Stimulated activated CD8-positive, alpha-beta memory T cell treated with anti-CD3 and anti-CD28 coated beads, Interleukin-7, amount 100 ng/mL, for 48 hours (primary cell): Measurements from ENCODE around the gene RIC1.
"Not testable (repeated sequence)": the region's sequence is repeated elsewhere in the genome, so short reads cannot be mapped to it uniquely, and the experiment has no call there.

Experiments used
- DNase-seq, 2 donors: peaks; one replicate each; pipeline ENCODE4 v3.0.0-alpha.2; 2020; ENCODE audit warnings: low read depth in 1 of 2; ENCODE audit errors: extremely low read depth in 1 of 2

The RIC1 gene, protein sequence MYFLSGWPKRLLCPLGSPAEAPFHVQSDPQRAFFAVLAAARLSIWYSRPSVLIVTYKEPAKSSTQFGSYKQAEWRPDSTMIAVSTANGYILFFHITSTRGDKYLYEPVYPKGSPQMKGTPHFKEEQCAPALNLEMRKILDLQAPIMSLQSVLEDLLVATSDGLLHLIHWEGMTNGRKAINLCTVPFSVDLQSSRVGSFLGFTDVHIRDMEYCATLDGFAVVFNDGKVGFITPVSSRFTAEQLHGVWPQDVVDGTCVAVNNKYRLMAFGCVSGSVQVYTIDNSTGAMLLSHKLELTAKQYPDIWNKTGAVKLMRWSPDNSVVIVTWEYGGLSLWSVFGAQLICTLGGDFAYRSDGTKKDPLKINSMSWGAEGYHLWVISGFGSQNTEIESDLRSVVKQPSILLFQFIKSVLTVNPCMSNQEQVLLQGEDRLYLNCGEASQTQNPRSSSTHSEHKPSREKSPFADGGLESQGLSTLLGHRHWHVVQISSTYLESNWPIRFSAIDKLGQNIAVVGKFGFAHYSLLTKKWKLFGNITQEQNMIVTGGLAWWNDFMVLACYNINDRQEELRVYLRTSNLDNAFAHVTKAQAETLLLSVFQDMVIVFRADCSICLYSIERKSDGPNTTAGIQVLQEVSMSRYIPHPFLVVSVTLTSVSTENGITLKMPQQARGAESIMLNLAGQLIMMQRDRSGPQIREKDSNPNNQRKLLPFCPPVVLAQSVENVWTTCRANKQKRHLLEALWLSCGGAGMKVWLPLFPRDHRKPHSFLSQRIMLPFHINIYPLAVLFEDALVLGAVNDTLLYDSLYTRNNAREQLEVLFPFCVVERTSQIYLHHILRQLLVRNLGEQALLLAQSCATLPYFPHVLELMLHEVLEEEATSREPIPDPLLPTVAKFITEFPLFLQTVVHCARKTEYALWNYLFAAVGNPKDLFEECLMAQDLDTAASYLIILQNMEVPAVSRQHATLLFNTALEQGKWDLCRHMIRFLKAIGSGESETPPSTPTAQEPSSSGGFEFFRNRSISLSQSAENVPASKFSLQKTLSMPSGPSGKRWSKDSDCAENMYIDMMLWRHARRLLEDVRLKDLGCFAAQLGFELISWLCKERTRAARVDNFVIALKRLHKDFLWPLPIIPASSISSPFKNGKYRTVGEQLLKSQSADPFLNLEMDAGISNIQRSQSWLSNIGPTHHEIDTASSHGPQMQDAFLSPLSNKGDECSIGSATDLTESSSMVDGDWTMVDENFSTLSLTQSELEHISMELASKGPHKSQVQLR (N-terminal part only)

DNA sequence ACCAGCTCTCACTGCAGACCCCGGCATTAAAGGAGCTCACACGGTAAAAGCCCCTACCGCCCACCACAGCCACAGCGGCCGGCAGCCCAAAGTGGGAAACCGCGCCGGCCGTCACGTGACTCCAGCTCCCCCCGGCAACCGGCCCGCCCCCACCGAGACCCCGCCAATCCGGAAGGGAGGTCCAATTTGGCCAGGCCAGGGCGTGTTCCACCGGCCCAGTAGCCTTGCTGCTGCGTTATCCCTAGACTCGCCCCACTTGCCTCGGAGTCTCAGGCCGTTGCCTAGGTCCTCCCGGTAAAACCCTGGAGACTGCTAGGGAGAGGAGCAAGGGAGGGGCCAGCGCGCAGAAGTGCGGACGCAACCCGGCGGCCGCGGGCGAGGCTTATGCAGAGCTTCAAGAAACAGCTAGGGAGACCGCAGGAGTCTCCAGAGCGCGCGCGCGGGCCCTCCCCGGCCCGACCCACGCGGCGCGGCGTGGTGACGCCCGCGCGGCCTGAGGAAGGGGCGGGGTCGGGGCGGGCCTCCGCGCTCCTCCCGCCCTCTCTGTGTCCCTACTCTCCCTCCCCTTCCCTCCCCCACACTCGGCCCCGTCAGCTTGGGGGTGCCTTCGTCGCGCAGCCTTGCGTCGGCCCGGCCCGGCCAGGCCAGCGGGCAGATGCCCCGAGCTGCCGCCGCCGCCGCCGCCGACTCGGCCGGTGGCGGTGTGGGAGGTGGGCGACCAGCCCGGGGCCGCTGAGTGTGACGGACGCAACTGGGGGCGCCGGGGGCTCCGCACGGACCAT, at the start of gene RIC1:
TSS of gene RIC1 (plus strand) at position 578 of the 782 bp plus-strand sequence. CDS start at position 781, 203 bp downstream.
- peak; percentile 80 to 83 for DNase-seq

DNA sequence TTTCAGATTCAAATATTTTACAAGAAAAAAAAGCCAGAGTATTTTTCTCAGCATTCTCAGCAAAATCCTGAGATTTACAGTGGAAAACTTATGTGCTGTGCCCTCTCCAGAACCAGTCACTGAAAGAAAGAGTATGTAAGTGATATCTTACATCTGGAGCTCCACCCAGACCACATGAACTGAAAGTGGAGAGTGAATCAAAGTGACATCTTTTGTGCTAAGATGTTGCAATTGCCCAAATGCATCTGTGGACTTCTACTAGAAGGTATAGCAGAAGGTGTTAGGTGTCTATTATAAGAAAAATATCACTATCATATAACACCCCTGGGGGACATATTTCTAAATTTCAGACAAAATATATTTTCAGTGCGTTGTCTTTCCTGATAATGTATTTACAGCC, 49.0 kb upstream of the RIC1 start:
- no peak for DNase-seq

DNA sequence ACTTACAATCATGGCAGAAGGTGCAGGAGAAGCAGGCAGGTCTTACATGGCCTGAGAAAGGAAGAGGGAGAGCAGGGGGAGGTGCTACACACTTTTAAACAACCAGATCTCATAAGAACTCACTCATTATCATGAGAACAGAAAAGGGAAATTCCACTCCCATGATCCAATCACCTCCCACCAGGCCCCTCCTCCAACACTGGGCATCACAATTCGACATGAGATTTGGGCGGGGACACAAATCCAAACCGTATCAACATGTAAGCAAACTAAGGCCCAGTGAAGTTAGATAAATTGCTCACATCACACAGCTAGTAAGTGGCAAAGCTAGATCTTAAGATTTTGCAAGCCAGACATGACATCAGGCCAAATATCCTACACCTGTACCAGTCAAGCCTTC, 48.3 kb upstream of the RIC1 start:
- DNase-seq: no peak

DNA sequence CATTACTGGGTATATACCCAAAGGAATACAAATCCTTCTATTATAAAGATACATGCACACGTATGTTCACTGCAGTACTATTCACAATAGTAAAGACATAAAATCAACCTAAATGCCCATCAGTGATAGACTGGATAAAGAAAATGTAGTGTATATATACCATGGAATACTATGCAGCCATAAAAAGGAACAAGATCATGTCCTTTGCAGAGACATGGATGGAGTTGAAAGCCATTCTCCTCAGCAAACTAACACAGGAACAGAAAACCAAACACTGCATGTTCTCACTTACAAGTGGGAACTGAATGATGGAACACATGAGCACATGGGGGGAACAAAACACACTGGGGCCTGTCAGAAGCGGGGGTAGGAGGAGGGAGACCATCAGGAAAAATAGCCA, 47.2 kb upstream of the RIC1 start:
- DNase-seq: not testable (repeated sequence)

DNA sequence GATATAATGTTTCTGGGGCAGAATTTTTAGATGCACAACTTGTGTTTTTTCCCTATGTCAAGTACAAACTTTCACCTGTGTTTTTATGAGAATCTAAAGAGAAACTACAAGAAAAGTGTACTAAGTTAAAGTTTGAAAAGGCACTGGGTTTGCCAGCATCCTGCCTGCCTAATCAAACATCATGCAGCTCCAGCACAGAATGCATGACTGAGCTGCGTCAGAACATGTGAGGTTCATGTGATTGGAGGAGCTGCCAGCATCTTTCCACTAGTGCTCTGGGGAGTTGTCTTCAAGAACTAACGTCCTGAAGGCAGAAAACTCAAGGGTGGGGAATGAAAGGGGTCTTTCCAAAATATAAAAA, 46.1 kb upstream of the RIC1 start:
- no peak for DNase-seq

DNA sequence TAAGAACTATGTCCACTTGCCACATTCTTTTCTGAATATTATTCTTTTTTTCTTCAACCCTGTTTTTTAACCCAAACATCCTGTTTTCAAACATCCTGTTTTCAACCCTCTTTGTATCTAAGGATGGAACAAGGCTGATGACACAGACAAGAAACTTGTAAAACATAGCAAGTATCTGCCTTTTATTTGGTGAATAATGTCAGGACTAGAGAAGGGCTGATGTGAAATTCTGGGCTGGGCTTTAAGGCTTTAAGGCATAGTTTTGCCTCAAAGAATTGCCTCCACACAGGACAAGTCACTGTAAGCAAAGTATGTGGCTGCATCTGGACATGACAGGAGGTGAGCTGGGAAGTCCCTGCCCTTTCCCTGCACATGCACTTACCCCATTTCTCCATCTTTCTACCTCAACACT, 42.5 kb upstream of the RIC1 start:
- DNase-seq: no peak

DNA sequence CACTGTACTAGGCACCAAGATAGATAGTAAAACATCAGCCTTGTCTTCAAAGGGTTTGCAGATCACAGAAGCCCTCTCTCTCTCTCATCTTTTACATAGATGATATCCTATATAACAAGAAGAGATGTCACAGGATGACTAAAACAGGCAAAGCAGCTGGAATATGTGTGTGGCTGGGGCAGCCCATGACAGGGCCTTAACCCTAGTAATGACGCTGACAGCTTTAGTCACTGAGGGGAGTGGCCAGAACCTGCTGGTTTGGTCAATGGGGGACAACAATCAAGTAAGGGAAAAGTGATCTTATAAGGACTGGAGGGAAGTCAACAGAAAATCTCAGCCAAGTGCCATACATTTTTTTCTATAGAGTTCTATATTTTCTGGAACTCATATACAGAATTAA, 41.9 kb upstream of the RIC1 start:
- peak; percentile 19 to 62 for DNase-seq

DNA sequence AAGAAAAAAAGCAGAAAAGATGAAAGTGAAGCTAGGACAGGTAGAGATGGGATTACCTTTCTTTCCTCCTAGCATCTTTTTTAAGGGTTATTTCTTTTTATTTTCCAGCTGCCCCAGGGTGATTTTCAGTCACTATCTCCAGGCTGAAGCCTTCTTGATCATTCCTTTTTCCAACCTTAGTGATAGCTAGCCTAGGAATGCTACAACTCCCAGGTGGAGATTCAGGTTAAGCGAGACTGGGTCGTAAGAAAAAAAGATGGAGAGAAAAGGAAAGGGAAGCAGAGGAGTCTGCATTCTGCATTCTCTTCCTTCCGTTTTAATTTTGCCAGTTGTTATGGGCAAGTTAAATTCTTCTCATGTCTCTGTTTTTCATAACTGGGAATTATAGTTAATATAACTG, 36.7 kb upstream of the RIC1 start:
- no peak for DNase-seq

DNA sequence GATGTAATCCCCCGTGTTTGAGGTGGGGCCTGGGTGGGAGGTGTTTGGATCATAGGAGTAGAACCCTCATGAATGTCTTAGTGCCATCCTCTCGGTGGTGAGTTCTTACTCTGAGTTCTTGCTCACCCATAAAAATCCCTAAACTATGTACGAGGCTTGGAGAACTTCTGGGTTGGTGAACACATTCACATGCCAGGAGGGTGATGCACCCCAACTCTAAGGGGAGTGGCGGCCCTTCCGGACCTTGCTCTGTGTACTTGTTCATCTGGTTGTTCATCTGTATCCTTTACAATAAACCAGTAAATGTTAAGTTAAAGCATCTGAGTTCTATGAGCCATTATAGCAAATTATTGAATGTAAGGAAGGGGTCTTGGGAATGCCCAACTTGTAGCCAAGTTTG, 36.0 kb upstream of the RIC1 start:
- no peak for DNase-seq

DNA sequence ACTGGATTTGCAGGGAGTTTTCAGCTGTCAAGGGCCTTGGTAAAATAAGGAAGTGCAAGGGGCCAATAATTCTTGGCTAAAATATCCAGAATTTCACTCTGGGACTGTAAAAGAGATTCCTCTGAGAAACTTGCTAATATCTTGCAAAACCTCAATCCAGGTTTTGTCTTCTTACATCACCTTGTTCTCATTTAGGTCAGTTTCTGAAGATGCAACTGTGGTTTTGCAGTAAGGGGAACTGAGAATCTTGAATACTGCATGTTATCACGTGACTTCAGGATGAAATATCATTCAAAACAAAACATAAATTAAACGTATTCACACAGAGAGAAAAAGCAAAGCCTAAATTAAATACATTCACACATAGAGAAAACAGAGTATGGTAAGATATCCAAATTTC, 35.0 kb upstream of the RIC1 start:
- DNase-seq: no peak

DNA sequence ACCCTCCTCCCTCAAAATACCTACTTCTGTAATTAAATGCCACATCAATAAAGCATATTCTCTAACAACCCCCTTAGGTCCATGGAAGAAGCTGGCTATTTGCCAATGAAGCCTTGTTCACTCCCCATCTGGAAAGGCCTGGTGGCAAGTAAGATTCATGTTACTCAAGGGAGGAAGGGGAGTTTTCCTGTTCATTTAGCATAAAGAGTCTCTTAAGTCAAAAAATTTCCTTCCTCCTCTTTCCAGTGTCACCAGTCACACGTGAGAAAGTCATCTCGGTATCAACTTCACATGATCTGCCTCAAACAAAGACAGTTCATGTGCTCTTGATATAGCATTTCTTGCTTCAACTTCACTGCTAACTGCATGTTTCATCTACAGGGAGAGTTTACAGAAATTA, 32.7 kb upstream of the RIC1 start:
- no peak for DNase-seq

DNA sequence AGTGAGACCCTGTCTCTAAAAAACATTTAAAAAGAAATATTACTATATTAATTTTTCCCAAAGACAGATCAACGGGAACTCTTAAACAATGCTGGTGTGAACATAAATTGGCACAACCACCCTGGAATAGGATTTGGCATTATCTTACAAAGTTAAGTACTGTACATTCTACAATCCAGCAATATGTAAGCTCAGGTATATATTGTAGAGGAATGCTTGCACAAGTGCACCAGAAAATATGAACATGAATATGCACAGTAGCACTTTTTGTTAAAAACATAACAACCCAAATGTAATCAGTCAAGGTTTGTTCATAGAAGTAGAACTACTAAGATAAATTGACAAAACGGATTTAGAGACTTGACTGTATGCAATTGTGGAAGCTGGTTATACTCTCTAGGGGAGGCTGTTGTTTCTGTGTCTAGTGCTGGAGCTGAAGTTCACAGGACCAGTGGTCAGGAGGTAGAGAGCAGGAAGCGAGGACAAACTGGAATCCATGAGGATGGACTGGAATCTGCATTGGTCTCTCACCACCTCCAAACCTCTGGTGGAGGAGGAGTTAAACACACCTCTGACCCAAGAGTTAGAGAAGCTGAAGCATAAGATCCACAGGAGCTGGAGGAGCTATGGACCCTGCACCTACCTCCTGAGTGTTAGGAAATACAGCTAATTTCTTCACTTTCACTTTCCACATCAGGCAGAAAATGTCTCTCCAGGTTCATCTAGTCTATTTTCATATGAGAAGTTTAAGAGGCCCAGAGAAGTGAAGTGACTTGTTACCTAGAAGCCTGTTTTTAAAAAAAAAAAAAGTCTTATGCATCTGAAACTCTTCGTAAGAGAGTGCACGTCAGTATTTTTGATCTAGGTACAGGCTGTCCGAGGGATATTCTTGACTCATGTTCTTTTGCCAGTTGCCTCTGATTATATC, 20.3 kb upstream of the RIC1 start:
- no peak for DNase-seq

DNA sequence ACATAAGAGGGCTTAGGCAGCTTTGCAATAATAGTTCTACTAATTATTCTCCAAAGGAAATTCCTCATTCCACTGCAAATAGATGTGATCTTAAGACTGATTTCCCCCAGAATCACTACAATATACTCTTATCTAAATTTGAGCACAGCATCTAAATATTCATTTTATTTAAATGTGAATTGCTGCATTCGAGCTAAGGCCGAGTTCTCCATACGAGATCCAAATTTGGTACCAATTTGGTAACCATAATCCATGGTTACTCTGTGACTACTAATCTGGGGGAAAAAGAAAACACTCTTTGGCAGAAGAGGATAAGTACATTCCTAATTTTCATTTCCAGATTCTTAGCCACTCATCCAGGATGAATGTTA, 19.7 kb upstream of the RIC1 start:
- DNase-seq: no peak

DNA sequence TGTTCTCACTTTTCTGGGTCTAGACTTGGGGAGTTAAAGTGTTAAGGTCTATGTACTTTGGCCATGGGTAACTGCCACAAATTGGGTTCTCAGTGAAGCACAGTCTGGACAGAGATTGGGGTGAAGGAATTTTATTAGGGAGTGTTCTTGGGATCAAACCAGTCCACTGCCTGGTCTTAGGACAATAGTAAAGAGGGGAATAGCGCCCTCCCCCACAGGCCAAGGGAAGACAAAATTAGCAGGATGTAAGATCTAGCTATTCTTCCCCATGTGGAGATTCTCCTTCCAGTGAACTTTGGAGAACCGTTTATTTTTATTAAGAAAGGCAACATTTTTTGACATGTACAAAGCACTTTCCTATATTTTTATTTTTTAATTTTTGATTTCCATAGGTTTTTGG, 18.4 kb upstream of the RIC1 start:
- no peak for DNase-seq

DNA sequence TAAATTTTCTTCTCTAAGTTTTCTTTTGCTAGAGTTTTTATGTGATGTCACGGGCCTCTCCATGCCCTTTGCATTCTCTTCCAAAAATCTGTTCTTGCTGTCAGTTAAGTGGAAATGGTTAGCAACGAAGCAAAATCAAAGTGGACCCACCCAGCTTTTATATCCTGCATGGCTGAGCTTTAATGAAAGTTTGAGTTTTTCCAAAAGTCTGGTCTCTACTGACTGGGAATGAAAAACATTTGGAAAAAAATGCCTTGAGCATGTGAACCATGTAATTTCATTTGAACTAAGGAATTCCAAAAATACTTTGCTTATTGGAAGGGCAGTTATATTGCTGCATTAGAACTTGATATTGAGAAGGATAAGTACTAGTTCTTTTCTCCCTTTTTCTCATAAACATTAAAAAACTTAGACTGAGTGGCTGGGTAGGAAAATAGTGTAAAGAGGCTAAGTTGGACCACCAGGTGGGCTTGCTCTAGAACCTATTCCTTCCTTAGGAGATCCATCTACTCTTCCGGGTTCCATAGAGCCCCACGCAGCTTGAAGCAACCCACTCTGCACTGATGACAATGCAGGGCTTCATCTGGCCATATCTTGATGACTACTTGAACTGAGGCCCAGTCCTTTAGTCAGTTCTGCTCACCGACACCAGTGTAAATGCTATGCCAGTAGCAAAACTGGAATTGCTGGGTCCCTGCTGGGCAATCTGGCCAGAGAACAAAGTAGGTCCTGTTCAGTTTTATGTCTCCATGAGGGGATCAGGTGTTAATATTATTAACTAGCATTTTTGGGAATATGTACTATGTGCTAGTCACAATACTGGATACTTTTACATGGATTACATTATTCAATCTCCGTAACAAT, 17.4 kb upstream of the RIC1 start:
- DNase-seq: no peak

DNA sequence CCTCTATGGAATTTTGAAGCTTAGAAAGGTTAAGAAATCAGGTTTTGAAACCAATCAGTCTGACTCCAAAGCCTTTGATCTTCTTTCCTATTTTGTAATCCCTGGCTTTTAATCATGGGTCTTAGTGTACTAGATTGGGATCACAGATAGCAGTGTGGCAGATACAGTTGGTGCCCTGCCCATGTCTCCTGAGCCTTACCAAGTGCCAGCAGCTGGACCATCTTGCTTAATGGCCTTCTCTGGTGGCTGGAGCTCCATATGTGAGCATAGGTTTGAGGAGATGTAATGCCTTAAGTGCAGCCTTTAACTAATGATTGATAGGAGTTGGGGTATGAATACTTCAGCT, 16.7 kb upstream of the RIC1 start:
- DNase-seq: no peak

DNA sequence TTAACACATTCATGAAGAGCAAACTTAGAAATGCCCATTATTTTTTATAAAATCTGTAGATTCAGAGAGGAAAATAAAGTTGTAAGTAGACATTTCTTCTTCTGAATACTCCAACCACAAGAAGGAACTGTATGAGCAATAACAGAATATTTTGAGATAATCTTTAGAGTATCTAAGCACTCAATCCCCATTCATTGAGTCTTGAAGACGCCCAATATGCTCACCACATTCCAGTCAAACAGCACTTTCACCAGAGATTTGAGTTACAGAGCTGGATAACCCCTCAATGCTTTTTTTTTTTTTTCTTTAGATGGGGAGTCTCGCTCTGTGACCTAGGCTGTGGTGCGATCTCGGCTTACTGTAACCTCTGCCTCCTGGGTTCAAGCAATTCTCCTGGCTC, 14.7 kb upstream of the RIC1 start:
- no peak for DNase-seq

DNA sequence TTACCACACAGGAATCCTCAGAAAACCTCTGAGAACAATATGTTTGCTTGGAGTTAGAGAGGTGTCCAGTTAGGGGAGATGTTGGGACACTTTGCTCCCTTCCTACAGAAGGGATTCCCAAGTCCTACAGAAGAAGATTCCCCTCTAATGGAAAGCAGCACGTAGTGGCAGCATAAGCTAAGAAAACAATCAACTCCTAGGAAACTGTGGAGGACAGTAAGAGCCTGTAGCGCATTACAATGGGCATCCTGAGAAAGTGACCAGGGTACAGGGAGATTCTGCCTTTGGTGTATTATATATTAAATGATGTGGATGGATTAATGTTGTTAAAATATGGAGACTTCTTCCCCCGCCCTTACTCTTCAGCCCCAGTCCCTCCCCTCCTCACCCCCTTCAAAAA, 13.9 kb upstream of the RIC1 start:
- DNase-seq: no peak

DNA sequence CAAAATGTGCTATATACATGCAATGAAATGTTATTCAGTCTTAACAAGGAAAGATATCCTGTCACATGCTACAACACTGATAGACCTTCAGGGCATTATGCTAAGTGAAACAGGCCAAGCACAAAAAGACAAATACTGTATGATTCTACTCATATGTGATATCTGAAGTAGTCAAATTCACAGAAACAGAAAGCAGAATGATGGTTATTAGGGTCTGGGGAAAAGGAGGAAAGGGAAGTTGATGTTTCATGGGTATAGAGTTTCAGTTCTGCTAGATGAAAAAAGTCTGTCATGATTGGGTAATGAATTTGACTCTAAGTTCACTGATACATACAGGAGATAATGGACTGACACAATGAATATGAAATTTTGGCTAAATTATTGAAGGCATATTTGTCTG, 11.2 kb upstream of the RIC1 start:
- no peak for DNase-seq
